Occipital lobe (tissue), 2 donors: Measurements from ENCODE around the gene FN3KRP. TPM values are rescaled to one million over a fixed set of nuclear protein-coding genes. Genes with fewer than 3 reads are reported as not detected.
A peak's percentile ranks its signal among the peaks of the same experiment; 100 is the strongest.
"Not testable (repeated sequence)": the region's sequence is repeated elsewhere in the genome, so short reads cannot be mapped to it uniquely, and the experiment has no call there.

Experiments
- DNase-seq: peaks from one replicate; lab custom pipeline; 2025; lab: John Stamatoyannopoulos, UW
- total RNA-seq: library from RNA; depleted of rRNA; stranded (reverse); fragments of >200 nt; gene quantifications from one replicate; pipeline ENCODE4 v1.2.3, GENCODE V29; 2014

The FN3KRP gene
- total RNA-seq, 1 donor from 2014 or later = 21.2 TPM

DNA sequence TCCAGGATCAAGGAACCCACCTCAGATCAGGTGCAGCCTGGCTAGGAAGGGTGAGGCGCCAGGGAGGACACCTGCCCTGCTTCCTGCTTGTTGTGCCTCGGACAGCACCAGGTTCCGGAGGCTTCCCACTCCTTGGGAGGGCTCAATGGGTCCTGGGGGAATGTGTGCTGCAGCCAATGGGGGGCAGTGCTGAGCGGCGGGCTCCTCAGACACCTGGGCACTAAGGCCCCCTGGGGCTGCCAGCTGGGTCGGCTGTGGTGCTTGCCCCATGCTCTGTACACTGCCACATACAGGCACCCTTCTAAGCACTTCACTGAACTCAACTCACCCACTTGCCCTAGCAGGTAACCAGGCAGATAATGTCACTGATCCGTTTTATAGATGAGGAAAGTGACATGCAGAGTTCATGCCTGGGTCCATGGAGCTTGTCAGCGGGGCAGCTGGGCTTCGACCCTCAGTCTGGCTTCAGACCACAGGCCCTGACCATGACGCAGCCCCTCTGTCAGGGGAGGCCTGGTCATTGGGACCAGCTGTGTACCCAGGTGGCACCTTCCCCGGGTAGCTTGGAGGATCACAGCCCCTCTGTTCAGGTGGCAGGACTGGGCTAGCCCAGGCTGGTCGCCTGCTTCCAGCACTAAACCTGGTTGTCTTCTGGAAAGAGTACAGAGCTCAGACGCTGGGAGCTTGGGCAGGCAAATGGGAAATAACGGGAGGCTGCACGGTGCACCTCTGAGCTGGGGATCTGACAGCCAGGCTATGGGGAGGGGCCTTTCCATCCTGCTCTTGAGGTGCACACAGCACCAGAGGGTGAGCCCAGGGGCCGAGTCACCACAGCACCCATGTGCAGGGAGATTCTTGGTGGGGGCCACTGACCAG is 27.1 kb downstream of the FN3KRP start:
- DNase-seq = no peak

DNA sequence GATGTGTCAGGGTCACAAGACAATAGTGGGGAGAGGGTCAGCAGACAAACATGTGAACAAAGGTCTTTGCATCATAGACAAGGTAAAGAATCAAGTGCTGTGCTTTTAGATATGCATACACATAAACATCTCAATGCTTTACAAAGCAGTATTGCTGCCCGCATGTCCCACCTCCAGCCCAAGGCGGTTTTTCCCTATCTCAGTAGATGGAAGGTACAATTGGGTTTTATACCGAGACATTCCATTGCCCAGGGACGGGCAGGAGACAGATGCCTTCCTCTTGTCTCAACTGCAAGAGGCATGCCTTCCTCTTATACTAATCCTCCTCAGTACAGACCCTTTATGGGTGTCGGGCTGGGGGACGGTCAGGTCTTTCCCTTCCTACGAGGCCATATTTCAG is 28.2 kb downstream of the FN3KRP start:
- DNase-seq = not testable (repeated sequence)

DNA sequence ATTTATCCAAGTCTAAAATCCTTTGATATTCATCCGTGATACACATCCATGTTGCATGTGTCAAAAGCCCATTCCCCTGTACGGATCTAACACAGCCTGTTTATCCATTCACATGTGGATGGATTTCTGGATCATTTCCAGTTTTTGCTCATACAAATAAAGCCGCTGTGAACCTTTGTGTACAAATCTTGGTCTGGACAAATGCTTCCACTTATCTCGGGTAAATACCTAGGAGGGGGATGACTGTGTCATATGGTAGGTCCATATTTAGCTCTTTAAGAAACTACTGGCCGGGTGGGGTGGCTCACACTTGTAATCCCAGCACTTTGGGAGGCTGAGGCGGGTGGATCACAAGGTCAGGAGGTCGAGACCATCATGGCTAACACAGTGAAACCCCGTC is 29.0 kb downstream of the FN3KRP start:
- no peak for DNase-seq

DNA sequence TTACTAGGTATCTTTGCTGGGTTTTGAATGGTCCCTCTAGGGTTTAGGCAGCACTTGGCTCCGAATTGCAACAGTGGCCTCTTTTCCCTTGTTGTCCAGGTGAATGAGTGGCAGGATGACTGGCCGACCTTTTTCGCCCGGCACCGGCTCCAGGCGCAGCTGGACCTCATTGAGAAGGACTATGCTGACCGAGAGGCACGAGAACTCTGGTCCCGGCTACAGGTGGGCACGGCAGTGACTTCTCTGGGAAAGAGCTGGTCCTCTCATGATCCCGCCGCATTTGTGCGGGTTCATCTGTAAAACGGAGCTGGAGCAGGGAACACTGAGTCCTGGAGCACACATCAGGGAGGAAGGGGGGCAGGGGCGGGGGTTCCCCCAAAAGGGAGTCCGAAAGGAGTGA is 32.2 kb downstream of the FN3KRP start:
- DNase-seq = no peak

DNA sequence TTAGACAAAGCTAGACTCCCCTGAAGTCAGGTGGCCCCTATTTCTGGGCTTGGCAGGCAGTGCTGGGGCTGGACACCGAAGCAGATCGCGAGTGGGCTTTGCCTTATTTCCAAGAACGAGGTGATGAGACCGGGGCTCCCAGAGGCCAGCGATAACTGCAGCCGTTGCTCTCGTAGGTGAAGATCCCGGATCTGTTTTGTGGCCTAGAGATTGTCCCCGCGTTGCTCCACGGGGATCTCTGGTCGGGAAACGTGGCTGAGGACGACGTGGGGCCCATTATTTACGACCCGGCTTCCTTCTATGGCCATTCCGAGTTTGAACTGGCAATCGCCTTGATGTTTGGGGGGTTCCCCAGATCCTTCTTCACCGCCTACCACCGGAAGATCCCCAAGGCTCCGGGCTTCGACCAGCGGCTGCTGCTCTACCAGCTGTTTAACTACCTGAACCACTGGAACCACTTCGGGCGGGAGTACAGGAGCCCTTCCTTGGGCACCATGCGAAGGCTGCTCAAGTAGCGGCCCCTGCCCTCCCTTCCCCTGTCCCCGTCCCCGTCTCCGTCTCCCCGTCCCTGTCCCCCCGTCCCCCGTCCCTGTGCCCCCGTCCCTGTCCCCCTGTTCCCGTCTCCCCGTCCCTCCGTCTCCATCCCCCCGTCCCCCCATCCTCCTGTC is 33.9 kb downstream of the FN3KRP start:
- DNase-seq = no peak

DNA sequence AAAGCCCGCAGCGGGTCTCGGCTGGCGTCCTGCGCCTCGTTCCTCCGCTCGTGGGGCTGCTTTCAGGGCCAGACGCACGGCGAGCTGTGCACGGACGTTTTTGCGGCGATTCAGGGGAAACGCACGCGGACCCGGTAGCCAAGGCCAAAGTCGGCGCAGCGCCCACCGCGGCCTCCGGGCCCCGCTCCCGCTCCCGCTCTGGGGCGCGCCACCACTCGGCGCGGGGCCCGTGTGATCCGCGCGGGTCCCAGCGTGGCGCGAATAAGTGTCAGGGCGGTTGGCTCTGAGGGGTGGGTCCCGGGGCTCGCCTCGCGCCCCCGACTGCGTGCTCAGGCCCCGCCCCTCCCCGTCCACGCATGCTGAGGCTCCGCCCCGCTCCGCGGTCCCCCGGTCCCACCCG is 34.7 kb downstream of the FN3KRP start:
- no peak for DNase-seq

DNA sequence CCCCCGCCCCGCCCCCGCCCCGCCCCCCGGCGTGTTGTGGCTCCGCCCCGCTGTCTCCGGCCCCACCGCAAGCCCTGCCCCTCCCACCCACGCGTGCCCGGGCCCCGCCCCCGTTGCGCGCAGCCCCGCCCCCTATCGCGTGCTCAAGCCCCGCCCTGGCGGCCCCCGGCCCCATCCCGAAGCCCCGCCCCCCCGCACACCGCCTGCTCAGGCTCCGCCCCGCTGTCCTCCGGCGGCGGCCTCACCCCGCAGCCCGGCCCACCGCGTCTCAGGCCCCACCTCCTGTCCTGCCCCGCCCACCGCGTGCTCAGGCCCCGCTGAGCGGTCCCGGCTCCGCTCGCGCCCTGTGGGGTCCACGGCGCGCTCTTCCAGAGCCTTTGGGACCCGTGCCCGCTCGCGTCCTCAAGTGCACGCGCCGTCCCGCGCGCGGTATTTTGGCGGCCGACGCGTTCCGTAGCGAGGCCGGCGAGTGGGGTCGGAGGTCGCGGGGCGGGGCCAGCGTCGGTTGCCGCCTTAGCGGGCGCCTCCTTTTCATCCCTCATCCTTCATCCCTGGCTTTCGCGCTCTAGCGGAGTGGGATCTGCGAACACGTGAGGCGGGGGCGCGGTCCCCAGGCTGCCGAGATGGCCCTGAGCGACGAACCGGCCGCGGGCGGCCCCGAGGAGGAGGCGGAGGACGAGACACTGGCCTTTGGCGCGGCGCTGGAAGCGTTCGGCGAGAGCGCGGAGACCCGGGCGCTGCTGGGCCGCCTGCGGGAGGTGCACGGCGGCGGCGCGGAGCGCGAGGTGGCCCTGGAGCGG is 35.3 kb downstream of the FN3KRP start, which contains the start of gene TBCD:
TBCD (plus strand) TSS at position 495 of the 800 bp plus-strand sequence; CDS start at position 624, 129 bp downstream.
- DNase-seq = peak; percentile 84

DNA sequence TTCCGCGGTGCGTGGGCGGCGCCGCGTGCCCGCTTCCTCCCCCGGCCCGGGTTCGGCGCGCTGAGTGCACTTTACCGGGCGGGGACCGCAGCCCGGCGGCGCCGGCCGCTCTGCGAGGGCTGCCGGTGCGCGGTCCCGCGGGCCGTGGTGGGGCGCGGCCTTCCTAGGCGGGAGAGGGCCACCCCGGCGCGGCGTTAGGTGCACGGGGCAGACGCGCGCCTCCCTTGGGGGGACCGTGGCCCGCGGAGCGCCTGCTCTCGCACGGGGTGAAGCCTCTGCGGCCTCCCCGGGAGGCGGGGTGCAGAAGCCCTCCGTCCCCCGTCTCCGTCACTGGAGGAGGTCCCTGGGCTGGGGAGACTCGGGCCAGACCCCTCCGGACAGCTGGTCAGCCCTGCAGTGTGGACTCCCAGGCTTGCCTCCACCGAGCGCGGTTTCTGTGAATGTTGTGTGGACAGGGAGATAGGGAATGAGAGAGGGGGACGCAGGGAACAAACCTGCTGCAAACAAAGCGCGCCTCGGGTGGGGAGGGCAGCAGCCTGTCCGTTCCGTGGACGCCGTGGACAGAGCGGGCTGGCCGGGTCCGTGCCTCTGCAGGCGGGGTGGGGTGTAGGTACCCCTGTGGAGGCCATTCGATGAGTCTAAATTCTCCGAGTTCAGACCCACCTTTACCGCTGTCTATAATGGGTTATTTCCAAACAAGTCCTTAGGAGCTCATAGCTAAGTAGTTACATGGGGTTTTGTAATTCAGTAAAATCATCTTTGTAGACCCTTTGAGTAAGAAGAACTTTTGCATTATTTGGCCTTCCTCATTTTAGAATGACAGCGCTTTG is 36.1 kb downstream of the FN3KRP start:
- DNase-seq = no peak

DNA sequence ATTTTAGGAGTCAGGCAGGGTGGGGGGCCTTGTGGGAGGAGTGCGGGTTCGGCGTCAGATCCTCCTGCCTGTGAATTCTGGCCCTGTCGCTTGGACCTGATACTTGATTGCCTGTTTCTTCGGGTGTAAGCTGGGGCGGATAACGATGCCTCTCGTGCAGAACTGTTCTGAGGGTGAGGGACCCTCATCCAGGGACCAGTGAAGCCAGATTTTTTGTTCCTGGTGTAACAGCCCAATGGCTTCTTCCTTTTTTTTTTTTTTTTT is 36.6 kb downstream of the FN3KRP start:
- DNase-seq = no peak

DNA sequence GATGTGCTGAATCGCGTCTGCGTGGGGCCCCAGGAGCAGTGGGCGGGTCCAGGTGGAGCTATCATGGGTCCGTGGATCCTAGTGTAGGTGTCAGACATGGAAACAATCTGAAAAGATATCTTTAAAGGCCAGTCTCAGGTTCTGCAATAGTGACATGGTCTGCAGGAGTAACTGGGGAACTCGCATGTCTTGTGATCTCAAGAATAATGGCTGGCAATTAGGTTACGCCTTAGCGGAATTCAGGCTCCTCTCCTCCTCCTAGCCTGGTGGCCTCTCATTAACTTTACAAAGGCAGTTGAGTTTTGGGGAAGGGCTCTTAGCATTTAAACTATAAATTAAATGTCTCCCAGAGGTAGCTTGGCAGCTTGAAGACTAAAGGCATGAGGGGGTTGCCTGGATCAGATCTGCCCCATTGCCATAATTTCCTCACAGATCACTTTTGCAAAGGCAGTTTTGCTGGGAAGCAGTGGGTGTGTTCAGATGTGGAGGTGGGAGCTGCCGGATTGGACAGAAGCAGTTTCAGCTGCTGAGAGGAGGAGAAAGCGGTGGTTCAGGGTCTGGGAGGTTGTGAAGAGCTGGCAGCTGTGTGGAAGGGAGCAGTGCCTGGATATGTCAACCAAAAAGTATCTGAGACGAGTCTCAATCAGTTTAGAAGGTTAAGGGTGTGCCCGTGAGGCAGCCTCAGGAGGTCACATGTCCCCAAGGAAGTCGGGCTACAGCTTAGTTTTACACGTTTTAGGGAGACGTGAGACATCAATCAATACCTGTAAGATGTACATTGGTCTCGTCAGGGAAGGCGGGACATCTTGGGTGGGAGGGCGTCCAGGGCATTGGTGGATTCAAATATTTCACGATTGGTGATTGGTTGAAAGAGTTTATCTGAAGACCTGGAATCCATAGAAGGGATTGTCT is 38.0 kb downstream of the FN3KRP start:
- DNase-seq = no peak

DNA sequence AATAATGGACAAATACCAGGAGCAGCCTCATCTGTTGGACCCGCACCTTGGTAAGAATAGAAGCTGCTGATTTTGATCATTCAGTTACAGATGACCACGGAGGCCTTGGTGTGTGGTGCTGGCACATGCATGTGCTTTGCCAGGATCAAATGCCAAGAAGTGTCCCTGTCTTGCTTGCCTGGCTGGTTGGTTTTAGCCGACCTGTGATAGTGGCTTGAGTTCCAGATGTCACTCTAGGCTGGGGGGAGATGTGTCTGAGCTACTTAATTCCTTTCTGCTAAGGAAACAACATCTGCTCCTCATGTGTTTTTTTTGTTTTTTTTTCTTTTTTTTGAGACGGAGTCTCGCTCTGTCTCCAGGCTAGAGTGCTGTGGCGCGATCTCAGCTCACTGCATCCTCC is 39.7 kb downstream of the FN3KRP start:
- DNase-seq = no peak

DNA sequence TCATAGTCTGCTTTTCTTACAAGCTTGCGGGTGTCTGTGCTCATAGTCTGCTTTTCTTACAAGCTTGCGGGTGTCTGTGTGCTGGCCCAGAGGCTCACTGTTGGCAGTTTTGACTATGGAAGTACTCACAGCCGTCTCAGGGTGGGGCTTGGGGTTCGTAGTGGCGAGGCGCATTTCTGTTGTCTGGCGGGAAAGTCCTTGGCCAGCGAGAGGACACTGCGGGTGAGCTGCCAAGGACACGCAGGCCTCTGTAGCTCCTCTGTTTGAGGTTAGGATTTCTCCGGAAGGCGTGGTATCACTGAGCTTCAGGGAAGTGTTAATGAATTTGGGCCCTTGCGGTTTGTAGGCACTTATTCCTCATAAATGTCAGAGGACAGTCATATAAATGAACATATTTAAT is 48.9 kb downstream of the FN3KRP start:
- DNase-seq = no peak

DNA sequence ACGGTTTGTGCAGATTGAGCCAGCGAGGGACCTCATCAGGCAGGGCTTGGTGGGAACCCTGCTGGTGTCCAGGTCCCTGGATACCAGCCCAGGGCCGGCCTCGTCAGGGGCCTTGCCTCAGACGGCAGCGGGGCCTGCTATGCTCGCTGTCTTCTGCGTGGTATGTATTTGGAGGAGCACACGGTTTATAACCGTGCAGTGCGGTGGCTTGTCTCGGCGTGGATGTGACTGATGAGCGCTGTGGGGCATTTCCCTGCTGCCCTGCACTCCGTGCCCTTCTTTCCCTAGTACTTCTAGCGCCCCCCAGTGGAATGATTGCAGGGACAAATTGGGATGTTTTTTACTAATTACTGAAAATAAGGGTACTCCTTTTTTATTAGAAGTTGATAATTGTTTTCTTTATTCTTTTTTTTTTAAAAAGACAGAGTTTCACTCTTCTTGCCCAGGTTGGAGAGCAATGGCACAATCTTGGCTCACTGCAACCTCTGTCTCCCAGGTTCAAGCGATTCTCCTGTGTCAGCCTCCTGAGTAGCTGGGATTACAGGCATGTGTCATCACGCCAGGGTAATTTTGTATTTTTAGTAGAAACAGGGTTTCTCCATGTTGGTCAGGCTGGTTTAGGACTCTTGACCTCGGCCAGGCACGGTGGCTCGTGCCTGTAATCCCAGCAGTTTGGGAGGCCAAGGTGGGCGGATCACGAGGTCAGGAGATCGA is 50.7 kb downstream of the FN3KRP start:
- peak; percentile 9 for DNase-seq

DNA sequence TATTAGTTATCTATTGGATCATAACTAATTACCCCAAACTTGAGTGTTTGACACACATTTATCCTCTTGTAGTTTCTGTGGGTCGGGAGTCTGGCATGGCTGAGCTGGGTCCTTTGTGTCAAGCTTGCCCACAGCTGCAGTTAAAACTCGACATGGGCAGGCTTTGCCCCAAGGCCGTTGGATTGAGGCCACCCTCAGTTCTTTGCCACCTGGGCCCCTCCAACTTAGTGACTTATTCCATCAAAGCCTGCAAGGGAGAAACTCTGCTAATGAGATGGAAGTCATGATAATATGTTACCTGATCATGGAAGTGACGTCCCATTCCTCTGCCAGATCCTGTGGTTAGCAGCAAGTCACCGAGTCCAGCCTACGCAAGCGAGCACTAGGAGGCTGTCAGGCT is 52.5 kb downstream of the FN3KRP start:
- DNase-seq = no peak

DNA sequence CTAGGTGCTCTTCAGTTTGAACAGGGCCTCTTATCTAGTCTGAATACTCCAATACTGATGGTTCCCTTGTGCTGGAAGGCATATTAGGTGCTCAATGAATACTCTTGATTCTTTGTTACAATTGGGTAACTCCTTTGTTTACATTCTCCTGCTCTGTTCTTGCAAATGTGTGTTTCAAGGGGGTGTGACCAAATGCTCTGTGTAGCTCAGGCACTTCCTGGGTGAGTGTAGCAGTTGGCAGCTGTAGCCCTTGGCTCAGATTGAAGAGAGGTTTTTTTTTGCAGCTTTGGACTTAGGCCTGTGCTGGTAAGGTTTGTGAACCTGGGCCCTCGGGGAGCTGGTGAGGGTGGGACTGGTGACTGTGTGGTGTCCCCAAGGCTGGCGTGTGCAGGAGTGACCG is 55.5 kb downstream of the FN3KRP start:
- DNase-seq = no peak

DNA sequence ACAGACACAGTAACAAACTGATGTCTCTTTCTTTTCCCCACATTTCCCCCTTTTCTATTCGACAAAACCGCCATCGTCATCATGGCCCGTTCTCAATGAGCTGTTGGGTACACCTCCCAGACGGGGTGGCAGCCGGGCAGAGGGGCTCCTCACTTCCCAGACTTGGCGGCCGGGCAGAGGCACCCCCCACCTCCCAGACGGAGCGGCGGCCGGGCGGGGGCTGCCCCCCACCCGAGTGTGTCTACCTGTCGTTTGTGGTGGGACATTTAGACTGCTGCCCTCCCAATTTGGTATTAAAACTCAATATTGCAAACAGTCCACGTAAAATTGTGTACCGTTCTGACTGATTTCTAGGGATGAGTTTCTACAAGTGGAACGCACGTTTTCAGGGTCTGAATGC is 58.0 kb downstream of the FN3KRP start:
- DNase-seq = not testable (repeated sequence)

DNA sequence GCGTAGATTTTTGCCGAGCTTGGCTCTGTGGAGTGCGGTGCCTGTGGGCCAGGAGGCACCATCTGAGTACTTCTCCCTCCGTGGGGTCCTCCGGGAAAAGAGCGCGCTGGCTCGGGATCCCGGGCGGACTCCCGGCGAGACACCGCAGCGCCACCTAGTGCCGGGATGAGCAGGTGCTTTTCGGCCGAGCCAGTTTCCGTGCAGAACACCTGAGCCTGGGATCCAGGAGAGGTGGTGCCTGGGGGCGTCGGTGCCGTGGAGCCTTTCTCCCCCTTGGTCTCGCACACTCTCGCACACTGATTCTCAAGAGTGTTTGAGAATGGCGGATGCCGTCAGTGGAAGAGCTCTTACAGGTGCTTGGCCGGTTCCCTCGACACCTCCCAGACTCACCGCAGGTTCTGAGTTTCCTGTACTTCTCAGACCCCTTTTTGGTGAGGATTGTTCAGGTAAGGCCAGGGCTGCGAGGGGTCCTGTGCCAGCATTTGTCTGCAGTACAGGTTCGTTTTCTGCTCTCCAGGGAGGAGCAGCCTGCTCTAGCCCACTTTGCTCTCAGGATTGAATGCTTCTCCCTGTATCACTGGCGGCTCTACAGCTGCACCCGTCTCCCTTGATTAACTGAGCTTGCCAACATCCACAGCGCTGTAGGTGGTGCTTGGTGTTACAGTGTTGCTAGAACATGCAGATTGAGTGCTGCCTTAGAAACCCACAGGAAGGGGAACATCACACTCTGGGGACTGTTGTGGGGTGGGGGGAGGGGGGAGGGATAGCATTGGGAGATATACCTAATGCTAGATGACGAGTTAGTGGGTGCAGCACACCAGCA is 58.7 kb downstream of the FN3KRP start:
- DNase-seq = peak; percentile 45

DNA sequence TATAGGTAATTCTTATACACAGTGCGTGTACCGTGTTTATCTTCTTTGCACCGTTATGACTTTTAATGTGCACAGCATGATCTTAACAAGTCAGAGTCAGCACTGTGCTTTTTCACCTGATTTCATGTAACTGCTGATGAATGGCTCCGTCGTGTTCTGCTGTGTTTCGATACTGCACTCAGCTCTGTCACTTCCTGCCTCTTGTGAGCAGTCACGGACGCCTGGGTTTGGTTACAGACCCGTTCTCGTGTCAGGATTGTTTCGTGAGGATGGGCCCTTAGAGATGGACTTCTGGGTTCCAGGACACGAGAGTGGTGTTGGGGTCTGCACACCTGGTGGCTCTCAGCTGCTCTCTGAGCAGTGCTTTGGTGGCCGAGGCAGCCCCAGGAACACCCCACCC is 59.9 kb downstream of the FN3KRP start:
- DNase-seq = no peak
